ENCODE data around the gene NTRK2. TPM values are rescaled to one million over a fixed set of nuclear protein-coding genes. Genes with fewer than 3 reads are reported as not detected.

Gene NTRK2
- total and polyA plus RNA-seq, 8 donors, result 6.0 to 31.4 (median 14.5) TPM

DNA sequence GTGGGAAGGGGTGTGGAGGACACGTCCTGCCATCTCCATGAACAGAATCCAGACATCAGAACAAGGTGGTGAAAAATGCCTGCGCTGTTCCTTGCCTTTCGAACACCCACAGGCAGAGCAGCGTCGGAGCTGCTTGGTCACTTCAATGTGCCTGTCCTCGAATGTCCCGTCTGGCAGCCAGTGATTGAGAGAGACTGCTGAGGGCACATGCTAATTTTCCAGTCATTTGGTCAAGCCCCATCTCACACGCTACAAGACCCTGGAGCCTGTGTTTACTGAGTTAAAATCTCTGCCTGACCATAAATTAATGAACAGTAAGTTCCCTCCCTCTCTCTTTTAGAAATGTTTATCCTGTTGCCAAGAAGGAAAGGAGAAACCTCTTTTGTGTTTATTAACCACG, 149.3 kb downstream of the NTRK2 start:
- H3K36me3 ChIP-seq, result no peaks in the 10 kb centered on the region
- ATAC-seq (no peak), DNase-seq (no peak), FAIRE-seq (no peak)
- H3K27me3 ChIP-seq, result no peaks in the 10 kb centered on the region
- no peak overlapping the region for H3K4me3 ChIP-seq
- no peaks in the 10 kb centered on the region for H3K4me1 ChIP-seq
- H3K9me3 ChIP-seq, result no peaks in the 10 kb centered on the region
- 65 to 67% methylated on average over 9 of the region's 9 CpGs for WGBS, 2 donors
- intact Hi-C loops (cut with DNase I), result no loop called here
- no peak overlapping the region for H3K27ac ChIP-seq
- TF ChIP-seq, protein P1, sequence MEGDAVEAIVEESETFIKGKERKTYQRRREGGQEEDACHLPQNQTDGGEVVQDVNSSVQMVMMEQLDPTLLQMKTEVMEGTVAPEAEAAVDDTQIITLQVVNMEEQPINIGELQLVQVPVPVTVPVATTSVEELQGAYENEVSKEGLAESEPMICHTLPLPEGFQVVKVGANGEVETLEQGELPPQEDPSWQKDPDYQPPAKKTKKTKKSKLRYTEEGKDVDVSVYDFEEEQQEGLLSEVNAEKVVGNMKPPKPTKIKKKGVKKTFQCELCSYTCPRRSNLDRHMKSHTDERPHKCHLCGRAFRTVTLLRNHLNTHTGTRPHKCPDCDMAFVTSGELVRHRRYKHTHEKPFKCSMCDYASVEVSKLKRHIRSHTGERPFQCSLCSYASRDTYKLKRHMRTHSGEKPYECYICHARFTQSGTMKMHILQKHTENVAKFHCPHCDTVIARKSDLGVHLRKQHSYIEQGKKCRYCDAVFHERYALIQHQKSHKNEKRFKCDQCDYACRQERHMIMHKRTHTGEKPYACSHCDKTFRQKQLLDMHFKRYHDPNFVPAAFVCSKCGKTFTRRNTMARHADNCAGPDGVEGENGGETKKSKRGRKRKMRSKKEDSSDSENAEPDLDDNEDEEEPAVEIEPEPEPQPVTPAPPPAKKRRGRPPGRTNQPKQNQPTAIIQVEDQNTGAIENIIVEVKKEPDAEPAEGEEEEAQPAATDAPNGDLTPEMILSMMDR (IDR thresholded peaks at IDR 0.05), result no peak

DNA sequence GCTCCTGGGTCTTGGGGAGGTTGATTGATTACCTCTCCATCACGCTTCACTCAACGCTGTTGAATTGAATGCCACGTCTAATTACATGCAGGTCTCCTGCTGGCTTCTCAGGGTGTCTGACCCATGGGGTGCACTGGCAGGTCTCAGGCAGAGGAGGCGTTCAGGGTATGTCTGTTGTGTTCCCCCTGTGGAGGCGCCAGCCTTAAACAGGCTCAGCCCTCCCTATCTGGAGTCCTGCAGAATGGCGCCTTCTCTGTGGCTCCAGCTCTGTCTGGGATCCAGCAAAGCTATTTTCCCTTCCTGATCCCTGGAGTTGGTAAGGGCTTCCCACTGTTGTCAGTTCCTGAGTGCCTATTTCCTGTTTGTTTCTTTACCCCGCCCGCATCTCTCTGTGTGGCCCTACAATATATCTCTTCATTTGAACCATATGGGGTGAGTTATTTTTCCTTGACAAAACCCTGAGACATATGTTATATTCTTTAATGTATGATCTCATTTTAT, 150.0 kb downstream of the NTRK2 start:
- Histone ChIP-seq H3K27me3 (no peaks in the 10 kb centered on the region), H3K4me3 (no peak overlapping the region), H3K9me3 (no peaks in the 10 kb centered on the region), H3K27ac (no peak overlapping the region), H3K4me1 (no peaks in the 10 kb centered on the region), H3K36me3 (no peaks in the 10 kb centered on the region)
- intact Hi-C loops (cut with DNase I), result no loop called here
- no peak for DNase-seq
- FAIRE-seq, result no peak
- ATAC-seq, result no peak
- 71 to 74% methylated on average over 8 of the region's 8 CpGs for WGBS, 2 donors
- TF ChIP-seq, protein P1 (IDR thresholded peaks at IDR 0.05), result no peak

DNA sequence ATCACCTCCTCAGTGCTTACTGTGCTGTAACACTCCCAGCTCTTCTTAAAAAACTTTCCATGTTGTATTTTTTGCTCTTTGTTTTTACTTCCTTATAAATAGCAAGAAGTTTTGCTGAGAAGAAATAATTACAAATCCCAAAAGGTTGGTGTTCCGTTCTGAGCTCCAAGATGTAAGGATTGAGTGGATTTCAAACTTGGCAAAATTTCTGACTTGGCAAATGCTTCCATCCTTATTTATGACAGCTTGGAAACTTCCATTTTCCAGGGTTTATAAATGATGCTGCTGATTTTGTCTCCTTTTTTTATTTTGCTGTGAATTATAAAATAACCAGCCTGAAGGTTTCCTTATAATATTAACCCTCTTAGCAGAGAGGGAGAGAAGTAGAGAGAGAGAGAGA, 151.9 kb downstream of the NTRK2 start:
- no peak for ATAC-seq
- DNase-seq, result no peak
- H3K27me3 ChIP-seq, result no peaks in the 10 kb centered on the region
- 38 to 60% methylated on average over 1 of the region's 1 CpG for WGBS, 2 donors
- H3K4me3 ChIP-seq, result no peak overlapping the region
- H3K9me3 ChIP-seq, result no peaks in the 10 kb centered on the region
- TF ChIP-seq, protein P1 (IDR thresholded peaks at IDR 0.05), result no peak
- no peaks in the 10 kb centered on the region for H3K36me3 ChIP-seq
- no peaks in the 10 kb centered on the region for H3K4me1 ChIP-seq
- H3K27ac ChIP-seq, result no peak overlapping the region
- intact Hi-C loops (cut with DNase I), result no loop called here
- FAIRE-seq, result no peak

DNA sequence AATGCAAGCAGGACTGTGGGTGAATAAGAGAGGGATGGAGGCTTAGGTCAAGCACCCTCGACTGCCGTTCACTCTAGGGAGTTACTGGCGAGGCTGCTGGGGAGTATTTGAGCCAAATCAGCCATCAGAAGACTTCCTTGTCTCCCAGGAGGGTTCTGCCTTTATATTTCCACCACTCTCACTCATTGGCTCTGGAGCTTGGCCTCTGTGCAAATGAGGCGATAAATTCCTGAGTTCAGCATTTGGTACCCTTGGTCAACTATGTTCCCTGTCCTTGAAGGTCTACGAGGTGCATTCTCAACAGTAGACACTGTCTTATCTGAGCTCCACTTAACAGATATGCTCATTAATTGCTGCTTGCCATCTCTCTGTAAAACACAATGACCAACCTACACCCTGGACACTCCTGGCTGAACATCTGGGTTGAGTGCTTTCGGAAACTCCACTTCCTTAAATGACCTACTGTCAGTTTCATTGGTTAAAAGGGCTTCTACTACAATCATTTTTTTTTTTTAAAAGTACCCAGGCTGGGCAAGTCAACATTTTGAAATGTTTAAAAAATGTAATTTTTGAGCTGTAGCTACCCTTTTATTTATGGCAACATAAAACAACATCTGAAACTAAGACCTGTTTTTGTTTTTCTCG, 153.2 kb downstream of the NTRK2 start:
- TF ChIP-seq, protein P1 (IDR thresholded peaks at IDR 0.05), result no peak
- 65% methylated on average over 7 of the region's 7 CpGs for WGBS, 2 donors
- Histone ChIP-seq H3K4me1 (no peaks in the 10 kb centered on the region), H3K27me3 (no peaks in the 10 kb centered on the region), H3K4me3 (no peak overlapping the region), H3K27ac (no peak overlapping the region), H3K36me3 (no peaks in the 10 kb centered on the region), H3K9me3 (no peaks in the 10 kb centered on the region)
- no peak for DNase-seq
- no peak for ATAC-seq
- intact Hi-C loops (cut with DNase I), result no loop called here
- no peak for FAIRE-seq

Data from pancreas (tissue), 10 donors.